NCI-H460 (cell line): ENCODE results near the gene LHPP. TPM values are rescaled to one million over a fixed set of nuclear protein-coding genes. Genes with fewer than 3 reads are reported as not detected.
A peak's percentile ranks its signal among the peaks of the same experiment; 100 is the strongest.
"Not testable (repeated sequence)": the region's sequence is repeated elsewhere in the genome, so short reads cannot be mapped to it uniquely, and the experiment has no call there.

ENCODE experiments used
- DNase-seq: peaks from one replicate; pipeline ENCODE4 v3.0.0-alpha.2; 2016; ENCODE audit warnings: low read depth; ENCODE audit errors: extremely low read depth
- total RNA-seq: library from RNA; depleted of rRNA; stranded (reverse); fragments of >200 nt; shearing (Covaris generic); gene quantifications from 2 replicates; pipeline ENCODE4 v1.2.3, GENCODE V29; 2014

Gene LHPP
- total RNA-seq, 1 experiment from 2014 or later = 1.6 TPM

DNA sequence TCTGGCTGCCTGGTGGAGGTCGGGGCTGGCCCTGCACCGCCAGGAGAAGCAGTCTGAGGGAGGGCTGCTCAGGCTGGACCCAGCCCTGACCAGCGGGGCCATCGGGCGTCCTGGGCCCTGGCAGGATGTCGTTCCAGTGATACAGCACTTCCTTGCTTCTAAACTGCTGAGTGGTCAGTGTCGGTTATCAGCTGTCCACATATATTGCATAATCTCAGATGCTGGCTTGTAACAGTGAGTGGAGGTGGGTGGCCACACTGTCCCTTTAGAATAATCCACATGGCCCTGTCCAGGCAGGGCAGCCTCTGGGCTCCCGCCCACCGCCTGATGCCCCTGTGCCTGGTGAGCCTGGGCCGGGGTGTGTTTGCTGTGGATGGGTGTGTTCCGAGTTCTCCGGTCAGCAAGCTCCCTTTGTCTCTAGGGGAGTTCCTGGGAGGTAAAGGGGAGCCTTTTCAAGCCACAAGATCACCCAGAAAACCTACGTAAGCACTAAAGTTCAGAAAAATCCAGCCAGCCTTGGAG lies 86.1 kb downstream of the LHPP start:
- DNase-seq = no peak

DNA sequence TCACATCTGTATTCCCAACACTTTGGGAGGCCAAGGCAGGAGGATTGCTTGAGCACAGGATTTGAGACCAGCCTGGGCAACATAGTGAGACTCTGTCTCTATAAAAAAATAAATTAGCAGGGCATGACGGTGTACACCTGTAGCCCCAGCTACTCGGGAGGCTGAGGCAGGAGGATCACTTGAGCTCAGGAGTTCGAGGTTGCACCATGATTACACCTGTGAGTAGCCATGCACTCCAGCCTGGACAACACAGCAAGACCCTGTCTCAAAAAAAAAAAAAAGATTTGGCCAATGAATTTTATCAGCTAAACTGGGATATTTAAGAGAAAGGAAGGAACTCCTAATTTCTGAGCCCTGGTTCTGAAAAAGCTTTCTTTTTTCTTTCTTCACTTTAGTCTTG lies 87.5 kb downstream of the LHPP start:
- DNase-seq = not testable (repeated sequence)

DNA sequence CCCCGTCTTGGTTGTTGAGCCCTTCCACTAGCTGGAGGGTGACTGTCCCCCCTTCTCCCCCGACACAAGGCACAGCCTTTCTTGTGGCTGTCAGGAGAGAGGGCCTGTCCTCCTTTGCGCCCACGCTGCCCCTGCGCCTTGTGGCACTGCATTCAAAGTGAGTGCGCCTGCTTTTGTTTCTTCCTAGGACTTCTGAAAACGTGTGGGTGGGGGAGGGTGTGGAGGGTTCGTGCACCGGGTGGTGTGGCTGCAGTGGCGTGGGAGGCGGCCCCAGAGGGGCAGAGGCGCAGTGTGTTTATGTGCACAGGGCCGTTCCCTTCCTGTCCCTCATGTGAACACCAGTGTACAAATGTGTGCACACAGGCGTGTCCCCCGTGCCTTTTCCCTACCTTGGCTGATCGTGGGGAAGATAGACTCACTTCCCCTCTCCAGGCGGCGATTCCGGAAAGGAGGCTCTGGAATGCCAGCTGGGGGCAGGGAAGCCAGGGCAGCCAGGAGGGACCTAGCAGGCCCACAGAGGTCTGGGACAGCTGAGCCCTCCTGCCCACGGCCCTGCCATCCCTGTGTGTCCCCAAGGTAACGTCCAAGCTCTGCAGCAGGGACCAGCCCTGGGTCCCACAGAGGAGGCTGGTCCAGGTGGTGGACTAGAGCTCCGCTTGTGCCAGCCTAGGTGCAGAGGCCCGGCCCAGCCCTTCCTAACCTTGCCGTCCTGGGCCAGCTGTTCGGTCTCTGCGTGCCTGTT lies 88.8 kb downstream of the LHPP start:
- DNase-seq = no peak

DNA sequence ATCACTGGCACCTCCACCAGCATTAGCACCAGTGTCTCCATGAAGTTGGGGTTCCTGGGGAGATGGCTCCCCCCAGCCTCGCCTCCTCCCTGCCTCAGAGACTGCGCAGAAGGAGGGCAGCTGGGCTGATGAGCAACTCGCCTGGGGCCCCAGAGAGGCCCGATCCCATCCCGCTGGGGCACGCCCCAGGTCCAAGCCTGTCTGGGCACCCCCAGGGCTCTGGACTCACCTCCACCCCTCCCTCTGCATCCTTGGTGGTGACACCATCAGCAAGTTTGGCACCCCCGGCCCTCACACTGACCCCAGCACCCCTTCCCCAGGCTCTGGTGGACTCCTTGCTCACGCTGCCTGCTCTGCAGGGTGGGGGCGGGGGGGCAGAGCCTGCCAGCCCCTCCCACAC lies 89.5 kb downstream of the LHPP start:
- no peak for DNase-seq

DNA sequence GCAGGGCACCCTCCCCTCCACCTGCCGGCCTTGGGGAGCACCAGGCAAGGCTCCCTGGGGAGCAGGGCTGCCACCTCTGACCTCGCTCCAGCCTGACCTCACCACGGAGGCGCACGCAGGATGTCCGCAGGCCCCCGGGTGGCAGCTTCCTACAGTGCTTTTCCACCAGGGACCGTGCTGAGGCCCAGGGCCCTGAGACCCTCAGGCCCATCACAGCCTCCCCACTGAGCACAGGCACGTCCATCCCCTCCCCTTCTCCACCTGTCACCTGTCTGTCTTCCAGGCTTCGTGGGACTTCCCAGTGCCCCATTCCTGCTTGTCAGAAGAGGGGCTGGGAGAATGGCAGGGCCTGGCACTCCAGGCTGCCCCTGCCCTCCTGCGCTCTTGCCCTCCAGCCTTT lies 90.1 kb downstream of the LHPP start:
- no peak for DNase-seq

DNA sequence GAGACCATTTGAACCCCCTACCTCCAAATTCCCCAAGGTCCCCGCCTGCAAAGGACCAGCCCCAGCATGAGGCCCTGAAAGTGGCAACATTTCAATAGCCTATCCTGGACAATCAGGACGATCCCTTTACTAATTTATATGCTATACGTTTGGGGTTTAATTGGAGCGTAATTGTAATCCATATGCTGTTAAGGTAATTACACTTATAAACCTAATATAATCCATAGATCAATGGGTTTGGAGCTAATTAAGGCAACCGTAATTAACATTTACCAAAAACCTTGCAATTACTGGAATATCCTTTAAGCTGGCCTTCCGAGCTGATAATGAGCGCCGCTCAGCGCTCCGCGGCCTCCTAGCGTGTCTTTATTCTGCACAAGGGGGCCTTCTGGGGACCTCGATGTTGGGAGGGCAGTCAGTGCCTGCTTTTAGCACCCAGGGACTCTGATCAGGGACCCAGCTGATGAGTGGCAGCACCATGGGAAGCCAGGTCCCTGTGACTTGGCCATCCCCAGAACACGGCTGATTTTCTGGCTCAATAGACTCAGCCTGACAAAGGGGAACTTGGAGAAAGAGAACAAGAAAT lies 91.2 kb downstream of the LHPP start:
- no peak for DNase-seq

DNA sequence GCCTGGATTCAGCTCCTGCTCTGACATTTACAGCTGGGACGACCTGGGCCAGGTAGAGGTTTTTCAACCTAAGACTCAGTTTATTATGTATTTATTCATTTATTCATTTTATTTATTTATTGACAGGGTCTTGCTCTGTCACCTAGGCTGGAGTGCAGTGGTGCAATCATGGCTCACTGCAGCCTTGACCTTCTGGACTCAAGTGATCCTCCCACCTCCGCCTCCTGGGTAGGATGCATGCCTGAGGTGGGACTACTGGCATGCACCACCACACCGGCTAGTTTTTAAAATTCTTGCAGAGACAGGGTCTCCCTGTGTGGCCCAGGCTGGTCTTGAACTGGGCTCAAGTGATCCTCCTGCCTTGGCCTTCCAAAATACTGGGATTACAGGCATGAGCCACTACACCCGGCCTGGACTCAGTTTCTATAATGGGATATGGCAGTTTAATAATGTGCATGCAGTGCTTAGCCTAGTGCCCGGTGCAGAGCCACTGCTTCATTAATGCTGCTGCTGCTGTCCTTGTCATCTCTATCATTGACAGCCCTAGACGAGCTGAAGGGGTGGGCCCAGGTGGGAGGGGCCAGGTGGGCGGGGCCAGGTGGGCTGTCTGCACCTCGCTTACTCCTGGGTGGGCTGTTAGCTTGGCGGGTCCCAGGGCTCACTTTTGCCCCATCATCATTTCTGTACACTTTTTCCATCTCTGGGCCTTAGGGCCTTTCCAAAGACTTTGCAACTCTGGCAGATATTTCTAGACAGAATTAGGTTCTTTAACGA lies 92.6 kb downstream of the LHPP start:
- no peak for DNase-seq

DNA sequence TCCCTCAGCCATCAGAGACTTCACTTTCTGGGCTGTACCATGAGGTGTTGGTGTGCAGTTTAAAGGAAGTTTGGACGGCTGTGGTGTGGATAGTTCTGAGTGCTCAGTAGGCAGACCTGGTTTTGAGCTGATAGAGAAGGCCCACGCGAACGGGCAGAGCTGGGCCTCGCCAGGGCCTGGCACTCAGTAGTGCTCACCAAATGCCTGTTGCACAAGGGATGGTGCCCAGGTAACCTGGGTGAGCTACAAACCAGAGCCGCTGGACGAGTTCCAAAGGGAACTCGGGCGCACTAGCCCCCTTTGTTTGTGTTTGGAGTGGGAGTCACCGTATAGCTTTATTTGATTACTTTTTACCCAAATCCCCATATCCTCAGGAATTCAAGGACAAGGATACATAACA lies 95.5 kb downstream of the LHPP start:
- no peak for DNase-seq

DNA sequence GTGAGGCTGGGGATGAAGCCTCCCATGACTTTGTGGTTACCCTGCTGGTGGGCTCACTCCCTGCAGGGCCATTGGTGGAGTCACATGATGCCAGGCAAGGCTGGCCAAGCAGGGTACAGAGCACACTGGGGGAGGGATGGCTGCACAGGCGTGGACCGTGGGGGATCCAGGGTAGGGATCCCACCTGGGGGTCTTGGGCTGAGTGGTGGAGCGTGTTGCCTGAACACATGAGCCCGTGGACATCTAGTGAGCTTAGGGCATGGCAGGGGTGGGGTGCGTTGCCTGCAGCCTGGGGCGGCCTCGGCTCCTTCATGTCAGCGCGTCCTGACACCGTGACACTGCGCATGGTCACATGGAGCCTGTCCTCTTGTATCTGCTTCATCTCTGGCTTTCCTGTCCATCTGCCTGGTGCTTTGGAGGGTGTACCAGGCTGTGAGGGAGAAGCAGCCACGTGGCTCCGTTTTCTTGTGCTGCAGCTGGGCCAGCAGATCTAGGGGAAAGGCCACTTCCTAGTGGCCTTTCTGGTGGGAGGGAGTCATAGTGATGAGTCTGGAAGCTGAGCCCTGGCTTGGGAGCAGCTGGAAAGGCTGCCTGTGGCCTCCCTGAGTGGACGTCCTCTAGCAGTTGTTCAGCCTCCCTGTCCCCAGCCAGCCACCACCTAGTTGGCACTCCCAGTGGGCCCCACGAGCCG lies 96.2 kb downstream of the LHPP start:
- DNase-seq = no peak

DNA sequence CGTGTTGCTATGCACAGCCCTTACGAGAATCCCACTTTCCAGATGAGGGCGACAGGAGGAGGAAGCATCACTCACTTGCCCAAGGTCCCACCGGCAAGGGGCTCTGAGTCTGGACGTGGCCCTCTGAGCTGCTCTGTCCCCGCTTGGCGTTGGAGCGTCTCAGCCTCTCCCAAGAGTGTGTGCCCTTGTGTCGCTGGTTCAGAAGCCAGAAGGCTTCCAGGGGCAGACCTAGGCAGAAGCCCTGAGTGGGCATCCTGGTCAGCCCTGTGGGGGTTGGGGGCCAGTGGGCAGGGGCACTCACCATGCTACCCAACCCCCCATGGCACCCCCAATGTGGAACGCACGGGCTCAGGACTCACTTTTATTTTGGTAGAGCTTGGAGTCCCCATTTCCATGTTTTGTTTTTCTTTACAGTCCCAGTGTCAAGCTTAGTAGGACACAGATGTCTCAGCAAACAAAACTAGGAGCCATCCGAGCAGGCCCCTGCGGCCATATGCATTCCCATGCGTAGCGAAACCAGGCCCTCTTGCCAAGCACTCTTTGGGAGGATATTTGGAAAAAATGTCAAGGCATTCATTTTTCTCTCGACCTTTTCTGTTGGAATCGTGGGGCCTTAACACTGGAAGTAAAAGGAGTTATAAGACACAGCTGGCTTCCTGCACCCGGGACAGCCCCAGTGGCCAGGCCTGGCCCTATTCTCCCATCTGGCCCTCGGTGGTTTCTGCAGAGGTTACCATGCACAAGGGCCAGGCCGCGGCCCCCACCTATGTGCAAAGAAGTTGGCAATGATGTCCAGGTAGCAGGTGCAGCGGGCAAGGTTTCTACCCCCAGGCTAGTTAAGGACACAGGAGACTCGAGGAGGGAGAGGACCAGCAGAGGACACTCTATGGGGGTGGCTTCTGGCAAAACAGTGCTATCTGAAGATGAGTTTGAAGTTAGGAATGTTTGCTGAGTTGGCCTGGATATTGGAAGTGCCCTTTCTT lies 97.0 kb downstream of the LHPP start:
- DNase-seq = no peak

DNA sequence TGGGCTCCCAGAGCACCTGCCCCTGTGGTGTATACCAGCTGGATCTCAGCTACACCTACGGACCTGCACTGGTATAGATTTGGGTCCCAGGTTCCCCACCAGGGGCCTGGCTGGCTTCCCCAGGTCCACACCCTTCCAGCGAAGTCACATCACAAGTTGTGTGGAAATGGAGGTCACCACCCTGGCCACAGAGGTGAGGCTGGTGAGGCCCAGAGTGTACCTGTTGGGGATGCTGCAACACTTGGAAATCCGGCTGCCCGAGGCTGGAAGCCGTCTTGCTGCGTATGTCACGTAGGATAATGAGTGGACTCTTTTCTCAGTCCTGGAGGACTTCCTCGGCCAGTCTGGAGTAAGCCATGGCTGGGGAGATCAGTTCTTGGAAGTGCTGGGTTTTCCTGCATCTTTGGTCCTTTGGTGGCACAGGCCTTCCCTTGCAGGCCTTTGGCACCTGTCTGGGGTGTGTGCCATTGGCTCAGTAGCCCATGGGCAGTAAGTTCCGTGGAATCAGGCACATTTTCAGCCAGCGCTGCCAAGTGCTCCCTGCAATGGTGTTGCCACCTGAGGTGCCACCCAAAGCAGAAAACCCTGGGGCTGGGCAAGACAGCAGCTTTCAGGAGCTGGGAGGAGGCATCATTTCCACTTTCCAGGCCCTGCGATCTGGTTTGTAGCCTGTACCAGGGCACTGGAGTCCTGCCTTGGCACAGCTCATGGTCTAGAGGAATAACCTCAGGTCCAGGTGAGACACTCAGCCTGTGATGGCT lies 97.9 kb downstream of the LHPP start:
- no peak for DNase-seq

DNA sequence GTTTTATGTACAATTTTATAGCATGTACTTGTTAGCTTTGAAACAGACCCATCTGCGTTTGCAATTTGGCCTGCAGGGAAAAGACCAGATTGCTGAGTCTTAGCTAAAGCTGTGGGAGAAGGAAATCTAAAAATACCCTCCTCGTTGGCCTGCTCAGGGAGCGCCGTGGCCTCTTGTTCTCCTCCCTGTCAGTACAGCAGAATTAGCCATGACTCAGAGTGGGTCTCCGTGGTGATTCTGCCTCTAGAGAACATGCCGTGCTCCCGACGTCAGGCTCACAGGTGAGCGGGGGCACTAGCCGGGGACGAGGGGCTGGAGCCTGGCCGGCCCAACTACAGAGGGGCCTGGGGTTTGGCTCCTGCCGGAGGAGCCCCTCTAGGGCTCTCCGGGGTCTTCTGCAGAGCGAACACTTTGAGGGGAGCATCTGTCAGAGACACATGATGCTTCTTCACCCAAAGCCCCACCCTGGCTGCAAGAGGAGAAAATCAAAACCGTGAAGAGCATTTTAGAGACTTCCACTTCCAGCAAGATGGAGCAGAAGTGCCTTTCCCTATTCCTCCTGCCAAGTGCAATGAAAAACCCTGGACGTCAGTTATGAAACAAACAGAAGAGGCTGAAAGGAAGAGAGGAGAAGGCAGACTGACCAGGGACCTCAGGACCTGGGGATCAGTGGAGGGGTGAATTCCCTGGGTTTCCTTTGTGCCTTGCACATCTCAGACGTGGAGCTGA lies 98.9 kb downstream of the LHPP start:
- no peak for DNase-seq

DNA sequence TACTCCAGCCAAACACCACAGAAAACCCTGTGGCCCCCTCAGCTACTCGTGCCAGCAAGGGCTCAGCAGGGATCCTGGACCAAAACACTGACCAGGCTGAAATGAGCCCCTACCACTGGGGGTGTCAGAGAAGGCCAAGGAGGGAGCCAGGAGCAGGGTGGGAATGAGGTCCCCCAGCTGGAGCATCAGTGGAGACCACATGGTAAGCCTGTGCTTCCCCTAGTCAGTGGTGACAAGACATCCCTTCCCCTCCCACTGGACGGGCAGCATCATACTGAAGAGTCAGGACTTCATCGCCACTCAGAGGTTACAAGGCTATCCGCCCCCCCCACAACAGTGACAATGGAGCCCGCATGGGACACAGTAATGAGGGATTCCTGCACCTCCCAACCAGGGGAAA lies 99.6 kb downstream of the LHPP start:
- DNase-seq = no peak

DNA sequence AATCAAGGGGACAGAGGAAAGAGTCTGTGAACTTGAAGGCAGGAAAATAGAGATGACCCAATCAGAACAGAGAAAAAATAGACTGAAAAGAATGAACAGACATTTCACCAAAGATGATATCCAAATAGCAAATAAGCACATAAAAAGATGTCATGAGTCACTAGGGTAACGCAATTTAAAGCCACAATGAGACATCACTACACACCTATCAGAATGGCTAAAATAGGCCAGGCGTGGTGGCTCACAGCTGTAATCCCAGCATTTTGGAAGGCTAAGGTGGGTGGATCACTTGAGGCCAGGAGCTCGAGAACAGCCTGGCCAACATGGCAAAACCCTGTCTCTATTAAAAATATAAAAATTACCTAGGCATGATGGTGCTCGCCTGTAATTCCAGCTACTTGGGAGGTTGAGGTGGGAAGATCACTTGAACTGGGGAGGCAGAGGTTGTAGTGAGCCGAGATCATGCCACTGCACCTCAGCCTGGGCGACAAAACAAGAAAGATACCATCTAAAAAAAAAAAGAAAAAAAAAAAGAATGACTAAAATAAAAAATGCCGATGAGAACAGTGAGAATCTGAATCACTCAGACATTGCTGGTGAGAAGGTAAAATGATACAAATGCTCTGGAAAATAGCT lies 100.9 kb downstream of the LHPP start:
- DNase-seq = no peak

DNA sequence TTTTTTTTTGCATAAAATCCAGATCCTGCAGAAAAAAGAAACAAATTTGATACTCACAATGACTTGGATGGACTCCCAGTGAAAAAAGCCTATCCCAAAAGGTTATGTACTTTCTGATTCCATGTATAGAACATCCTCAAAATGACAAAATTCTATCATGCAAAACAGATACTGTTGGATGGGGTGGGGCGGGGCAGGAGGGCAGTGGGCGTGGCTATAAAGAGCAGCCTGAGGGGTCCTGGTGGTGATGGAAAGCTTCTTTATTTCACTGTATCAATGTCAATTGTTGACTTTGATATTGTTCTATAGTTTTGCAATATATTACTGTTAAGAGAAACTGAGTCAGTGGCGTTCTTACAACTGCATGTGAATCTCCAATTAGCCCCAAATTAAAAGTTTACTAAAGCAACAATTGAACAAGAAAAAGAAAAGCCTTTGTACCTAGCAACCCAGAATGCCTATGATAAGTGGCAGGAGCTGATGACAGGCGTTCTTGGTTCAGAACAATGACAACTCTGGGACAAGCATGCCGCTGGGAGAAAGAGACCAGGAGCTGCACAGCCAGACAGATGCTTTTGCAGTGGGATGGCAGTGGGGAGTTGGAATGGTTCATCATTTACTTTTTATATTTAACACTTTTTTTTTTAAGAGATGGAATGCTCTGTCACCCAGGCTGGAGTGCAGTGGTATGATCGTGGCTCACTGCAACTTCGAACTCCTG lies 101.9 kb downstream of the LHPP start:
- DNase-seq = no peak

DNA sequence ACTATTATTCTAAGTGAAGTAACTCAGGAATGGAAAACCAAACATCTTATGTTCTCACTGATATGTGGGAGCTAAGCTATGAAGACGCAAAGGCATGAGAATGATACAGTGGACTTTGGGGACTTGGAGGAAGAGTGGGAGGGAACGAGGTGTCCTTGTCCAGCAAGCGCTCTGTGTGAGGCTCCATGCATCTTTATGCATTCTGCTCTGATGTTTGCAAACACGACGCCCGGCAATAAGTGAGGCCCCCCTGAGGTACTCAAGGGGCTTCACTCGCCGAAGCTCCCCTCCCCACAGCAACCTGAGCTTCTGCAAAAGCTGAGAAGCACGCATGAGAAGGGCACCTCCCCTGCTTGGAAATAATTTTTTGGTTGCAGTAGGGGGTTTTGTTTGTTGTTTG lies 103.3 kb downstream of the LHPP start:
- no peak for DNase-seq

DNA sequence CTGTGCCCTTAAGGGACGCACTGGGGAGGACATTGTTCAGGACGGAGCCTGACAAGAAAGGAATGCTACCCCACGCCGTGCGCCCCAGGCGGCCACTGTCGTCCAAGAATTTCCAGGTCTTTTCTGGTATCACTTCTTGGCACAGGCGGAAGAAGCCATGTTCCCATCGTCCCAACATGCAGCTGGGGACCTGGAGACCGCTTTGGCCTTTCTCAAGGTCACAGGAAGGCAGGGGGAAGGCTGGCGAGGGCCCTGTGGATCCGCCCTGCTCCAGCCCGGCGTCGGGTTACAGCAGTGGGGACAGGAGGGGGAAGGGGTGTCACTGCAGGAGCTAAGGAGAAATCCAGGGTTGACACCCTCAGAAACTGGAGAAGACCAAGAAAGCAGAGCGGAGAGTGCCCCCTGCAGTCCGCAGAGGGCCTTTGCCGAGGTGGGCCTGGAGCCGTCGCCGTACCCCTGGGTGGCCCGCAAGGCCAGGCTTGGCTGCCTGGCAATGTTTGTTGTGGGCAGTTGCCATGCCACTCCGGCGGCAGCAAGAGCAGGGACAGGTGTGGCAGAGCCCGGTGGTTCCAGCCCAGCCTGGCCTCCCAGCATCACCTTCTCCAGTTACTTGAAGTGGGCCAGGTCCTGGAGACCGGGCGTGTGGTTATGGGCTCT lies 104.1 kb downstream of the LHPP start:
- DNase-seq = peak; percentile 1
